HG03378 (cell line): ENCODE data around the gene FAM117A.
A peak's percentile ranks its signal among the peaks of the same experiment; 100 is the strongest.

ENCODE experiments used
- ATAC-seq: cut with Tn5 transposase; IDR thresholded peaks from one replicate; pipeline ENCODE4 v1.9.1; 2021; ENCODE audit warnings: mild to moderate bottlenecking, moderate library complexity; ENCODE audit not compliant: unreplicated experiment

FAM117A gene

DNA sequence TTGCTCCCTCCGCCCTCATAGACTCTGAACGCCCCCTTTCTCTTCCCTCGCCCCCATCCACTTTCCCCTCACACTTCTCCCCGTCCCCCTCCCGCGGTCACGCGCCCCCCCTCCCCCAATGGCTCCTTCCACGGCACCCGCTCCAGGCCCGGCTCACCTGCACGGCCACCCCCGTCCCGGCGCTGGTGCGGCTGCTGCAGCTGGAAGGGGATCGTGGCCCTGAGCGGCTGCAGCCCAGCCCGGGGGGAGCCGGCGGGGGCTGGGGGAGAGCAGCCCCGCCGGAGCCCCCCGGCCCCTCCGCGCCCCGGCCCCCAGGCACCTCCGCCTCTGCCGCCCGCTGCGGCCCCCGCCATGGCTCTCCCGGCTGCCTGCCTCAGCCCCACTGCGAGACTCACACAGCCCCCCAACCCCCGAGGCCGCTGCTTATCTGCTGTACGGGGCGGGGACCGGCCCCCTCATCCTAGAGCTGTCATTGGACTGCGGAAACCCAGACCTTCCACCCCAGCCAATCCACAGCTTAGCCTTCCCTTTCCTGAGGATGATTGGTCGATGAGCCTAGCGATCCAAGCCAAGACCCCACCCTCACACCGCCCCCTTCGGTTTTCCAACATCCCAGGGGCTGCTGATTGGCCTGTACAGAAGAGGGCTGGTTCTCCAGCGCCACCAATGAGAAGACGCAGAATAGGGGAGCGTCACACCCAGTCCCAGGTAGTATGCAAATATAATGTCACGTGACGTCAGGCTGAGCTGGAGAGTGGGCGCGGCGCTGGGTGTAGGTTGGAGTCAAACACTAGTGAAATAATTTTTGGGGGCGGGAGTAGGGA is at the start of gene FAM117A:
FAM117A (minus strand) TSS at position 397 of the 824 bp plus-strand sequence; CDS start at position 353, 44 bp downstream.
- ATAC-seq, result peak; percentile 93

GRCh38 chr17:49809056-49809455 is 45.1 kb upstream of the FAM117A start:
- ATAC-seq, result no peak

DNA sequence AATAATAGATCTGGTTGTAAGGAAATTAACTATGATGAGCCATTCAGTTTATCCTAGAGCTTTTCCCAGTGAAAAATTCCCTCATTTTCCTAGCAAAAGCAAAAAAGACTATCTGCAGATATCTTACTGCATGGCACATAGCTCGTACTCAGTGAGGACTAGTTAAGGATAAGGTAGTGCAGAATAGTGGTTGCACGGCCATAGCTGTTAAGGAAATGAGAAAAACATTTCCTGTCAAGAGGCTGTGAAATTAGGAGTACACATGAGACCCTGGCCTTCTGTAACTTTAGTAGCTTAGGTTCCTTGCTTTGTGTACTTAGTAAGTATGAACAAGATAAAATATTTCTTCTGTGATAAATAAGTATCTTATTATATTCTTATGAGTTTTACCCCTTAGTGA is 34.8 kb upstream of the FAM117A start:
- ATAC-seq, result no peak

GRCh38 chr17:49798182-49798581 is 34.3 kb upstream of the FAM117A start:
- ATAC-seq, result no peak

DNA sequence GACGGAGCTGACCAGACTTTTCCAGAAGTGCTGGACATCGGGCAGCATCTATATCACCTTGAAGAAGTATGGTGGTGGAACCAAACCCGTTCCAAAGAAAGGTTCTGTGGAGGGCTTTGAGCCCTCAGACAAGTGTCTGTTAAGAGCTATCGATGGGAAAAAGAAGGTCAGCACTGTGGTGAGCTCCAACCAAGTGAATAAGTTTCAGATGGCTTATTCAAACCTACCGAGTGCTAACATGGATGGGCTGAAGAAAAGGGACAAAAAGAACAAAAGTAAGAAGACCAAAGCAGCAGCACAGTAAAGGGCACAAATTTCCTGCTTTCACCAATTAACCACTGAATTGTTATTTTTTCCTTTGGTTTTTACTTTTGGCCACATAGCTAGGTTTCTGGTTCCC is 31.4 kb upstream of the FAM117A start:
- no peak for ATAC-seq

- no peak for ATAC-seq
Measured at GRCh38 chr17:49793309-49793708, 29.4 kb upstream of the FAM117A start.

DNA sequence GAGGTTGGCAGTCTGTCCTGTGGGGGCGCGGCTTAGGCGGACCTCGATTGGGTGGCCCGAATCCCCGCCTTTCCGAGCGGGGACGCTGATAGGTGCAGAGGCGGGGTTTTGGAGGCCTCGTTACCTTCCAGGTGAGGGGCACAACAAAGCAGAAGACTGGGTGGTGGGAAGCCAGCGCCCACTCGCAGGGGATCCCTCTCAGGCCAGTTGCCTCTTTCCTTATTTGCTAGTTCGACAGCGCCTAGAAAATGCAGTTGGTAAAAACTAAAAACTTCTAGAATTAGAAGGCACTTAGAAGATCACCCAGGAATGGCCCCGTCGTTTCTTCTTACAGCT is 25.3 kb upstream of the FAM117A start:
- no peak for ATAC-seq

GRCh38 chr17:49788478-49789242 is 24.7 kb upstream of the FAM117A start, which contains the start of gene KAT7:
TSS of gene KAT7 (plus strand) at chr17:49788681. CDS start at chr17:49788835, 154 bp downstream.
- ATAC-seq, result peak; percentile 82

GRCh38 chr17:49787884-49788477 is 24.1 kb upstream of the FAM117A start:
- ATAC-seq, result no peak

DNA sequence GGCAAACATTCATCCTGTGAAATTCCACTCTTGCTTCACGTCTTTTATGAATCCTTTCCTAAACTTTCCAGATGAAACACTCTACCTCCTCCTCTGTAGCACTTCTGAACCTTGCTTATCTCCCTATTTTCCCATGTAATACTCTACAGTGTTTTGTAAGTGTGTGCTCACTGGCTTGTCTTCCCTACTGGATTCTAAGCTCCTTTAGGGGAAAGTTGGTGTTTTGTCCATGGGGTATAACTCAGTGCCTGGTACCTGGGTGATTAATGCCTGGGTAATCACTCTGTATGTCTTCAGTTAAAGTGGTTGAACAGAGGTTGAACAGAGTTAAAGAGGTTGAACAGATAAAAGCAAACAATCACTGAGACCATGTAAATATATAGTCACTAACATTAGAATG is 20.7 kb upstream of the FAM117A start:
- ATAC-seq, result no peak

- ATAC-seq, result no peak
Measured at GRCh38 chr17:49783791-49784190, 19.9 kb upstream of the FAM117A start.

- ATAC-seq, result no peak
Measured at GRCh38 chr17:49783071-49783715, 19.3 kb upstream of the FAM117A start.

- no peak for ATAC-seq
Measured at GRCh38 chr17:49779739-49780231, 15.9 kb upstream of the FAM117A start.

GRCh38 chr17:49779156-49779738 is 15.3 kb upstream of the FAM117A start:
- ATAC-seq, result no peak

DNA sequence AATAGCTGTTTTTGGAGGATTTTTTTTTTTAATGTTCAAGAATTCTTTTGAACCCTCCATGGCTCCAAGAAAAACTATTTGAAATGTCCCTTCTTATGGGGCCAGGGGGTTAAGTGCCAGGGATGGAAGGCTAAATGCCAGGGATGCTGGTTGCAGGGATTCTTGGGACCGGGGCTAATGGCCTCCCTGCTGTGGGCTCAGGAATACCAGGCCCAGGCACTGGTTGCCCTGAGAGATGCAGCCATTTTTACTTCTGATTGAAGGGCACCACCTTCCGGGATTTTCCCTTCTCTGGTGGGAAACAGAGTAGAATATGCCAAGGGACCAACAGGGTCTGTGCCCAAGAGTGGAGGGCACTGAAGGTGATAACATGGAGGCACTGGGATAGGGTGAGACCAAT is 13.6 kb upstream of the FAM117A start:
- no peak for ATAC-seq

DNA sequence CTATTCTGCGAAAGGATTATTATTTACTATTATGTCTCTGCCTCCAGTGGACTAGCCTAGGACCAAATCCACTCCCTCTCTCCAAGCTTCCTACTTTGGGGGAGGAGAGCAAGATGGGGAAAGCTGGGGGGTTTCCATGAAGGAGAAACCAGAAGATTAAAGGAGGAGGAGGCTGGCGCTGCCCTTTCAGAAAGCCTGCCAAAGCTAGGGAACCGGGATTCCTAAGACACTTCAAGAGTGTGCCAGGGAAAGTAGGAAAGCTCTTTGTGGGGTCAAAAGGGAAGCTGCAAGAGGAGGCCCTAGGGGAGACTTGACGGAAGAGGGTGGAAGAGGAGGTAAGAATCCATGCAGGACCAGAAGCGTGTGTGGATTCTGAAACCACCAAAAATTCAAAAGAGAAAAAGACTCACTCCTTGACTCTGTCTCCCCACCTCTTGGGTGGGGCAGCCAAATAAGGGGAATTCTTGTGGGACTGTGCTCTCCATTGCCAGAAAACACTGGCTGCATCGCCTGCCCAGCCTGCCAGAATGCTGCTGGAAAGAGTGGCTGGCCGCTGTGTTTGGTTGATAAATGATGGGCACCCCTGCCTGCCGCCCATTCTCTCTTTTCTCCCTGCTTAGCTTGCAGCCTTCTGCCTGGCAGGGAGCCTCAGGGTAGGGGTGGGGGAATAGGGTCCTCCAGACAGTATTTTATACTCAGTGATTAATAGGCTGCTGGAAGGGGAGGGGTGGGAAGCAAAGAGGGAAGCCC is 12.8 kb upstream of the FAM117A start:
- ATAC-seq, result no peak

- ATAC-seq, result no peak
Measured at GRCh38 chr17:49775546-49776260, 11.8 kb upstream of the FAM117A start.

- ATAC-seq, result no peak
Measured at GRCh38 chr17:49766918-49767530, 3.1 kb upstream of the FAM117A start.
